Sigmoid colon (tissue), 4 donors: ENCODE data around the gene FRAS1.

Source experiments
- EP300 ChIP-seq, 4 donors: sonication (generic); formaldehyde crosslinking; IDR thresholded peaks; one replicate each; pipeline ENCODE4 v1.6.1; 2017; ENCODE audit warnings: antibody characterized with exemption in 4 of 4
- POLR2A ChIP-seq, 2 donors: fragments of 450-650 bp; IDR thresholded peaks; one replicate each; pipeline ENCODE4 v1.6.1; 2016; ENCODE audit warnings: antibody characterized with exemption in 2 of 2, mild to moderate bottlenecking in 2 of 2, moderate library complexity in 2 of 2
- POLR2AphosphoS5 ChIP-seq, 4 donors: sonication (generic); formaldehyde crosslinking; IDR thresholded peaks; one replicate each; pipeline ENCODE4 v1.6.1; 2017; ENCODE audit warnings: antibody characterized with exemption in 4 of 4
- TF ChIP-seq, protein P1 (sequence below), 4 experiments: fragments of 450-650 bp in 3 of 4; fragments of 200-600 bp in 1 of 4; IDR thresholded peaks; one replicate each; pipeline ENCODE4 v1.5.1; 2016 to 2019; ENCODE audit warnings: antibody characterized with exemption in 4 of 4, mild to moderate bottlenecking in 3 of 4, moderate library complexity in 2 of 4

- TF ChIP-seq, protein P1, sequence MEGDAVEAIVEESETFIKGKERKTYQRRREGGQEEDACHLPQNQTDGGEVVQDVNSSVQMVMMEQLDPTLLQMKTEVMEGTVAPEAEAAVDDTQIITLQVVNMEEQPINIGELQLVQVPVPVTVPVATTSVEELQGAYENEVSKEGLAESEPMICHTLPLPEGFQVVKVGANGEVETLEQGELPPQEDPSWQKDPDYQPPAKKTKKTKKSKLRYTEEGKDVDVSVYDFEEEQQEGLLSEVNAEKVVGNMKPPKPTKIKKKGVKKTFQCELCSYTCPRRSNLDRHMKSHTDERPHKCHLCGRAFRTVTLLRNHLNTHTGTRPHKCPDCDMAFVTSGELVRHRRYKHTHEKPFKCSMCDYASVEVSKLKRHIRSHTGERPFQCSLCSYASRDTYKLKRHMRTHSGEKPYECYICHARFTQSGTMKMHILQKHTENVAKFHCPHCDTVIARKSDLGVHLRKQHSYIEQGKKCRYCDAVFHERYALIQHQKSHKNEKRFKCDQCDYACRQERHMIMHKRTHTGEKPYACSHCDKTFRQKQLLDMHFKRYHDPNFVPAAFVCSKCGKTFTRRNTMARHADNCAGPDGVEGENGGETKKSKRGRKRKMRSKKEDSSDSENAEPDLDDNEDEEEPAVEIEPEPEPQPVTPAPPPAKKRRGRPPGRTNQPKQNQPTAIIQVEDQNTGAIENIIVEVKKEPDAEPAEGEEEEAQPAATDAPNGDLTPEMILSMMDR (IDR thresholded peaks at IDR 0.05): no peak
- TF ChIP-seq POLR2AphosphoS5 (IDR thresholded peaks at IDR 0.05) (no peak), EP300 (IDR thresholded peaks at IDR 0.05) (no peak), POLR2A (IDR thresholded peaks at IDR 0.05) (no peak)
These were observed 367.3 kb downstream of the FRAS1 start for GRCh38 chr4:78424461-78424860.
